ELR (cell line): ENCODE measurements around the gene LAG3.
"Not testable (repeated sequence)": the region's sequence is repeated elsewhere in the genome, so short reads cannot be mapped to it uniquely, and the experiment has no call there.

Source experiments
- DNase-seq: peaks from one replicate; pipeline ENCODE4 v3.0.0-alpha.2; 2015; ENCODE audit warnings: low read depth

The LAG3 gene

DNA sequence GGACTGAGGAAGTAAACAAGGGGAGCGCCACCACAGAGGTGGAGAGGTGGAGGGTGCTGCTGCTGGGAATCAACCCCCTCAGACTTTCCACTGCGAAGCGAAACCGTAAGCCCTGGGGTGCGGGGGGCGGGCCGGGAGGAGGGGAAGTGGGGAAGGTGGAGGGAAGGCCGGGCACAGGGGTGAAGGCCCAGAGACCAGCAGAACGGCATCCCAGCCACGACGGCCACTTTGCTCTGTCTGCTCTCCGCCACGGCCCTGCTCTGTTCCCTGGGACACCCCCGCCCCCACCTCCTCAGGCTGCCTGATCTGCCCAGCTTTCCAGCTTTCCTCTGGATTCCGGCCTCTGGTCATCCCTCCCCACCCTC, at the start of gene LAG3:
LAG3 (plus strand) TSS at position 190 of the 365 bp plus-strand sequence. CDS start 333 bp downstream, outside the sequence.
- no peak for DNase-seq

DNA sequence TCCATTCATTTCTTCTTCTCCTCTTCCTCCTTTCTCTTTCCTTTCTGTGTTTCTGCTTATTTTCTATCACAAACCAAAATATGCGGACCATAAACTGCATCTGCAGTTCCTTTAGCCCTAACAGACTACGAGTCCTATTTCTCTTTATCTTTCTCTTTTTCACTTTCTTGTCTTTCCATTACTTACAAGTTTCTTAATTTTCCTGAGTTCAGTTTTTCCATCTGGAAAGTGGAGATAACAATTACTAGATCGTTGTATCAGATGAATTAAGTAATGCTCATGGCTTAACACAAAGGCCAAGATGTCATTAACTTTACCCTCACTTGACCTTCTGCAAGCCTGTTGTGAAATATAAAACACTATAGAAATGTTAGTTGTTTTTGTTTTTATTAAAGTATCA, 49.5 kb upstream of the LAG3 start:
- no peak for DNase-seq

DNA sequence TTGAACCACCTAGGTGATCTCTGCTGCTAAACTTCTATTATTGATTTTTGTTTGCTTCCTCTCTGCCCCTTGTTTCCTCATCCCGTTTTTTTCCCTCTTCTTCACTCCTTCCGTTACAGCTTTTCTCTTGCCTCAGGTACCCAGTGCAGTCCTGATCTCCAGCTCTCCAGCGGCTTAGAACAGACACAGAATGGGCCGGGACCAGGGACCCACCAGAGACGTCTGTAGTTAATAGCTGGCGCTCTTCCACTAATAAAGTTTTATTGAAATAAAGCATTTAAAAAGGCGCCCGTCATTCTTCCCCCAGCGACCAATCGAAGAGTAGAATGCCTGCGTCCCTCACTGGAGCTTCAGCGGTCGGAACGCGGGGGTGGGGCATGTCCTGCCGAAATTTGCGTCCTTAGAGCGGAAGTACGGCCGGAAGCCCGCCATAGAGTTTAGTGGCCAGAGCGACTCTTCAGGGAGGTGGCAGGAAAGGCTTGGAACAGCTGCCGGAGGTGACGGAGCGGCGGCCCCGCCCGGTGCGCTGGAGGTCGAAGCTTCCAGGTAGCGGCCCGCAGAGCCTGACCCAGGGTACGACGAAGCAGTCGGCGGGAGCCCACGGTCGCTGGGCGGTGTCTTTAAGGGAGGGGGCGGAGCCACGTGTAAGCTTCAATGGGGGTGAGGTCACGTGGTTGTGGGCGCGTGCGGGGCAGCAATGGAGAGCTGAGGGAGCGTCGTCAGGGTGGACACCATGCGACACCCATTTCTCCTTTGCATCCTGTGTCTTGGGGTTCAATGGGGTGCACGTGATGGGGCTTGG, 48.5 kb upstream of the LAG3 start, which contains the start of gene COPS7A:
COPS7A (plus strand) TSS at position 440 of the 802 bp plus-strand sequence. CDS start 611 bp downstream, outside the sequence.
- peak; percentile 99 for DNase-seq

DNA sequence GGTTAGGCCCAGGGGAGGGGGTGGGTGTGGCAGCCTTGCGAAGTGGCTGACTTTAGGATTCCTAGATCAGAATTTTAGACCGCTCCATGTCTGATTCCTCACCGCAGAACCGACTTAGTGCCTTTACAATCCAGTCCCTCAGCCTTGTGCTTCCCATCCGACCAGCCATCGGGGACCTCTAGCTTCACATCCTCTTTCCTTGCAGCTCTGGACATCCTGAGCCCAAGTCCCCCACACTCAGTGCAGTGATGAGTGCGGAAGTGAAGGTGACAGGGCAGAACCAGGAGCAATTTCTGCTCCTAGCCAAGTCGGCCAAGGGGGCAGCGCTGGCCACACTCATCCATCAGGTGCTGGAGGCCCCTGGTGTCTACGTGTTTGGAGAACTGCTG, 47.9 kb upstream of the LAG3 start:
- DNase-seq, result peak; percentile 52

DNA sequence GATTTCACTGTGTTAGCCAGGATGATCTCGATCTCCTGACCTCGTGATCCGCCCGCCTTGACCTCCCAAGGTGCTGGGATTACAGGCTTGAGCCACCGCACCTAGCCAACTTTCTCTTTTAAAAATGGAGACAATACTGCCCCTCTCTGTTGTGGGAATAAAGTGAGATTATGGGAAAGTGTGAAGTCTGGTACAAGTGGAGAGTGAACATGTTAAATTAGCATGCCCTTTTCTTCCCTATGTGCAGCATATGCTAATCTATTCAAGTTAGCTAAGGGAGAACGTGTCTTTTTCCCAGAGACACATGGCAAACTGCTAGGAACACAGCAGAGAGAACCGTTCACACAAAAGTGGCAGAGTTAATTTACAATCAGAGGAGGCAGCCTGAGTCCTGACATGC, 47.0 kb upstream of the LAG3 start:
- no peak for DNase-seq

DNA sequence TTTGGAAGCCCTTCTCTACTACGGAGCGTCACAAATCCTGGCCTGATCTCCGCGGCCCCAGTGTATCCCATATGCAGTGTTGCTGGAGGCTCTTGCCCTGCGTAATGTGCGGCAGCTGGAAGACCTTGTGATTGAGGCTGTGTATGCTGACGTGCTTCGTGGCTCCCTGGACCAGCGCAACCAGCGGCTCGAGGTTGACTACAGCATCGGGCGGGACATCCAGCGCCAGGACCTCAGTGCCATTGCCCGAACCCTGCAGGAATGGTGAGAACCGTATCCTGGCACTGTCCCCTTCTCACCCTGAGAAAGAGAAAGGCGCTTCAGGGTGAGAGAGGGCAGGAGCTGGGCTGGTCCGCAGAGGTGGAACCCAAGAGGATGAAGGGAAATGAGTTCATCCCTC, 43.1 kb upstream of the LAG3 start:
- DNase-seq, result no peak

DNA sequence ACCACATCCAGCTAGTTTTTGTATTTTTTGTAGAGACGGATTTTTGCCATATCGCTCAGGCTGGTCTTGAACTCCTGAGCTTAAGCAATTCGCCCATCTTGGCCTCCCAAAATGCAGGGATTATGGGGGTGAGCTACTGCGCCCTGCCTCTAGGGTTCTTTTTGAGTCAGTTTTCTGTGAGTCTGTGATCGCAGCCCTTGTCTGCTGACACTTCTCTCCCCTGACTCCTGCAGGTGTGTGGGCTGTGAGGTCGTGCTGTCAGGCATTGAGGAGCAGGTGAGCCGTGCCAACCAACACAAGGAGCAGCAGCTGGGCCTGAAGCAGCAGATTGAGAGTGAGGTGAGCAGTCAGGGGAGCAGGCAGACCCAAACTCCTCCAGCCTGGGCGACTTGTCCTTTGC, 42.2 kb upstream of the LAG3 start:
- no peak for DNase-seq

DNA sequence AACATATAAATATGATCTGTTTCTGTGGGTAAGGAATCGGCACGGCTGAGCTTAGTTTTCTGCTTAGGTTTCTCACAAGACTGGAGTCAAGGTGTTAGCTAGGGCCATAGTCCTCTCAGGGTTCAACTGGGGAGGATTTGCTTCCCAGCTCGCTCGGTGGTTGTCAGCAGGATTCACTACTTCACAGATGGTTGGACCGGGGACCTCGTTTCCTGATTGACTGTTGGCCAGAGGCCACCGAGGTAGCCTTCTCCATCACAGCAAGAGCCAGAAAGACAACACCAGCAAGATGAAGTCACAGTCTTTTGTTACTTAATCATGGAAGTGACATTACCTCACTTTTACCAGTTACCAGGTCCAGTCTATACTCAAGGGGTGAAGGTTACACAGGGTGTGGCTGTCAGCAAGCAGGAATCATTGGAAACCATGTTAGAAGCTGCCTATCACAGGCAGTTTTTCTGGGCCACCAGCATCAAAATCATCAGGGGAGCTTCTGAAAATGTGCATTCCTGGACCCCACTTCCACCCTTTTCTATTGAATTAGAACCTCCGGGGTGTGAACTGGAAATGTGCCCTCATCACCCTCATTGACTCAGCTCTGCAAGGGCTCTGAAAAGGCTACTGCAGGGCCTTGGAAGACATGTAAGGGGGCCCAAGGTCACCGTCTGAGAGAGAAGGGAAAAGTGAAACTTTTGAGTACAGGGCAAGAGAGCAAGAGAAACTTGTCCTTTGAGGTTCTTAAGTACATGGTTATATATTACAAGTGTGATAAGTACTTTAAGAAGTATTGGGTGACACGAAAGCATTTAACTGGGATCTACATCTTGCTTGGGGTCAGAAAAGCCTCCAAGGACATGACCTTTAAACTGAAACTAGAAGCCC, 37.6 kb upstream of the LAG3 start:
- DNase-seq, result no peak

DNA sequence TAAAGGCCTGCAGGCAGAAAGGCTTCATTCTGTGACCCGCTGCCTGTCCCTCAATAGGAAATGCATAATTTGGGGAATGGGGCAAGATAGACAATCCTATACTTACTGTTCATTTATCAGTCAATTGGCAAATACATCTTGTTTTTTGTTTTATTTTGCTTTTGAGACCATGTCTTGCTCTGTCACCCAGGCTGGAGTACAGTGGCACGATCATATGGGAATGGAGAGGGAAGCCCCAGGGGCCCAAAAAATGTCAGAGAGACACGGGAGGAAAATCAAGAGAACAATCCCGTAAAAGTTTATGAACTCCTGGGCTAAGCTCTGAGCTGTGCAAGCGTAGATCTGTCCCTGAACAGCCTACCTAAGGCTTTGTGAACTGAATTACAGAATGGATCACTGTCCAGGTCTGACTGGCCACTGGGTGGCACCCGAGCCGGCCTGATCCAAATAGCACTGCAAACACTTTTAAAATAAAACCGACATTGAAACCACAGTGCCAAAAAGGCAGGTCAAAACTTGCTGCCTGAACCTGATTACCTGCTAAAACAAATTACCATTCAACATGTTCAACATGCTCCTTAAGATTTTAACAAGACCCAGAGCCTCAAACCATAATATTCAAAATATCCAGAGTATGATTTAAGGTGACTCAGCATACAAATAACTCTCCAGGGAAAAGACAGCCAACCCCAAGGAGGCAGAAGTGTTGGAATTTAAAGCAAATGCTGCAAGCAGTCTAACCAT, 36.7 kb upstream of the LAG3 start:
- peak; percentile 65 for DNase-seq

DNA sequence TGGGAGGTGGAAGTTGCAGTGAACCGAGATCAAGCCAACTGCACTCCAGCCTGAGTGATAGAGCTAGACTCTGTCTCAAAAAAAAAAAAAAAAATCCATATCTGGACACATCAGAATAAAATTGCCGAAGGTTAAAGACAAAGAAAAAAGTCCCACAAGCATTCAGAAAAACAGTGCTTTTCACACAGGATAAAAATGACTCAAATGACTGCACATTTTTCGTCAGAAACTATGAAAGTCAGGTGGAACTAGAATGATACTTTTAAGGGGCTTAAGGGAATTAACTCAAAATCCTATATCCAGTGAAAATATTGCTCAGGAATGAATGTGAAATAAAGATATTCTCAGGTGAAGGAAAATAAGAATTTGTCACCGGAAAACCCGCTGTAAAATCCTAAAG, 35.6 kb upstream of the LAG3 start:
- no peak for DNase-seq

DNA sequence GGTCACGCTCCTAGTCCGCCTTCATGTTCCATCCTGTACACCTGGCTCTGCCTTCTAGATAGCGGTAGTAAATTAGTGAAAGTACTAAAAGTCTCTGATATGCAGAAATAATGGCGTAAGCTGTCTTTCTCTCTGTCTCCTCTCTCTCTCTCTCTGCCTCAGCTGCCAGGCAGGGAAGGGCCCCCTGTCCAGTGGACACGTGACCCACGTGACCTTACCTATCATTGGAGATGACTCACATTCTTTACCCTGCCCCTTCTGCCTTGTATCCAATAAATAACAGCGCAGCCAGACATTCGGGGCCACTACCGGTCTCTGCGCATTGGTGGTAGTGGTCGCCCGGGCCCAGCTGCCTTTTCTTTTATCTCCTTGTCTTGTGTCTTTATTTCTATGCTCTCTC, 30.2 kb upstream of the LAG3 start:
- not testable (repeated sequence) for DNase-seq

DNA sequence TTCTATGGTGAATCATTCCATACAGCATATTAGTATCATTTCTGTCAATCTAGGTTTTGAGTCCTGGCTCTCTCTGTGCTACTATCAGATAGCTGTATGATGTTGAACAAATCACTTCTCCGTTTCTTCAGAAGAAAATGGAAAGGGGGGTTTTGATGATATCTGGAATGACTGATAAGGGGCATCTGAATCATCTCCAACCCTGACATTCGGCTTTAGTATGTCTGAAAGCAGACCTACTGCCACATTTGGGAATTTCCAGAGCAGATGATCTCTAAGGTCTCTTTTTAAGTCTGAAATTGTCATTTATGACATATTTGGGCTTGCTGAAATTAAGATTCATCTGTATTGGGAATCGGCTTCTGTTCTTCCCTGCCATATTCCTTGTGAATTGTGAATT, 29.5 kb upstream of the LAG3 start:
- DNase-seq, result no peak

DNA sequence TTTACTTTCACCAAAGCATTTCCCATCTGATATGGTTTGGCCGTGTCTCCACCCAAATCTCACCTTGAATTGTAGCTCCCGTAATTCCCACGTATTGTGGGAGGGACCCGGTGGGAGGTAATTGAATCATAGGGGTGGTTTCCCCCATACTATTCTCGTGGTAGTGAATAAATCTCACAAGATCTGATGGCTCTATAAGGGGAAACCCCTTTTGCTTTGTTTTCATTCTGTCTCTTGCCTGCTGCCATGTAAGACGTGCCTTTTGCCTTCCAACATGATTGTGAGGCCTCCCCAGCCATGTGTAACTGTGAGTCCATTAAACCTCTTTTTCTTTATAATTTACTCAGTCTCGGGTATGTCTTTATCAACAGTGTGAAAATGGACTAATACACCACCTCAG, 29.0 kb upstream of the LAG3 start:
- not testable (repeated sequence) for DNase-seq

DNA sequence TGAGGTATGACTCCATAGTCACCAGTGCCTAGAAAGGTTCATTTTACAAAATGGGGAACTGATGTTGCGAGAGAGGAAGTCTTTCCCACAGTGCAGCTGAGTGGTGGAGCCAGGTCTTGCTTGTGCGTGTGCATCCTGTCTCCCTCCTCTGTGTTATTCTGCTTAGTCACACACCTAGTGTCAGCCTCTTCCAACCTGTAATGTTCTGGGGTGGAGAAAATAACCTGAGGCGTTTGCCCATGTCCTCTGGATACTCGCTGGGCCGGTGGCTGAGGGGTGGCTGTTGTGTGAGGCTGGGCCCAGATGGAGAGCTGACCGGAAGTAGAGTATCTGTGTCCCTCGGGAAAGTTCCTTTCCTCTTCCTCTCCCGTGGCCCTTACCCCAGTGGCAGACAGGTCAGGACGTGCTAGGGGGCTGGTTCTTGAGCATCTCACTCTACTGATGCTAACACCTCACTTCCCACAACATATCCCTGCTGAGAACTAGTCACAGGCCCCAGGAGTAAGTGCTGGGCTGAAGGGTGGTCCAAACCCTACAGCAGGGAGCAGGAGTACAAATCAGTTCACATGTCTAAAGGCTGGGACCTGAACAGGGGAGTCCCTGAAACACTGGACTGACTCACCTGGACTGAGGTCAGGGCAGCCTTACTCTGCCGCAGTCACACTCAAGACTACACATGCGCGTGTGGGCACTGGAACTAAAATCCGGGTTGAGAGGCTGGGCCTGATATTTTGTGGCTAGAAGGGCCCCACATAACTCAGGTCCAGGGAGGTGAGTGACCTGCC, 26.4 kb upstream of the LAG3 start:
- peak; percentile 16 for DNase-seq

DNA sequence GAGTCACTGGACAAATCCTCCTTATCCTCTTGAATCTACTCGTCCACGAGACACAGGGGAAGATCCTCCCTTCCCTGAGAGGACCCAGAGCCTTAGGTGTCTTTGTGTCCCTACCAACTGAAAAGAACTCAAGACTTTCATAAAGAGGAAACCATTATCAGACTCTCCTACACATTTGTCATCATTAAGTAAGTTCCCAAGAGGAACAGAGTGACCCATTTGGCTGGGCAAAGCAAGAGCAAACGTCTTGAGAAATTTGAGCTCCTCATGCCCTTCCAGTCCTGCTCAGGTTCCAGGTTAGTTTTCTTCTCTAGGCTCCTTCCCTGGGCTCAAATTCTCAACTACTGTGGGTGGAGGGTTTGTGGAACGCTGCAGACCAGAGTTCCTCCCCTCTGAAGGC, 25.1 kb upstream of the LAG3 start:
- no peak for DNase-seq

DNA sequence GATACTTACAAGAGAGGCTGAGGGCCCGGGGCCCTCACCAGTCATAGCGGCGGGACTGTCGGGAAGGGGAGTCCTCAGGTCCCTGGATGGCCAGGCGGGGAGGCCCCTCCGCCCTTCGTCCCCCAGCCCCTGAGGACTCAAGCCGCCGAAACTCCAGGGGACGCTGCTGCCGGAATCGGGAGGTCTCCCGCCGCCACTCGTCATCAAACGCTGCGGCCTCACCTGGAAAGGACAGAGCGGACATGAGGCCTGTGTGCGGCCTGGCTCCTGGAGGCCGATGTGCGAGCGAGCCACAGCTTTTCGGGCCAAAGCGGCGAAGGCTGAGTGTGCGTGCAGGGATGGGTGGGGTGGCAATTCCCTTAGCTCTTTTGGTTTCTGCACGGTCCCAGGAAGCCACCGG, 23.6 kb upstream of the LAG3 start:
- DNase-seq, result no peak

DNA sequence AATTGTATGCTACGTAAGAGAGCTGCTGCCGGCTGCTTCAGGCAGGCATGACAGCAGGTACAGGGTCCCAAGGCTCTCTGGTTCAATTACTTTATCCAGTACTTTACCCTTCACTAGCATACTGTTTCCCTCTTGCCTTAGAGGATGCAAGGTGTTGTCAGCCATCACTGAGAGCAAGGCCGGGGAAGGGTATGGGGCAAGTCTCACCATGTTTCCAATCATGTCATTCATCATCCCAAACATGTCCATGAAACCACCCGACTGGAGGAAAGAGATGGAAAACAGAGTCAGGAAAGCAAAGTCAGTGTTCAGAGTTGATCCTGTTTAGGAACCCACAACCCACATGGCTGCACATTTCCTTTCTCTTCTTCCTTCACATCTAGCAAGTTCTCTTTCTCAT, 21.8 kb upstream of the LAG3 start:
- DNase-seq, result no peak

DNA sequence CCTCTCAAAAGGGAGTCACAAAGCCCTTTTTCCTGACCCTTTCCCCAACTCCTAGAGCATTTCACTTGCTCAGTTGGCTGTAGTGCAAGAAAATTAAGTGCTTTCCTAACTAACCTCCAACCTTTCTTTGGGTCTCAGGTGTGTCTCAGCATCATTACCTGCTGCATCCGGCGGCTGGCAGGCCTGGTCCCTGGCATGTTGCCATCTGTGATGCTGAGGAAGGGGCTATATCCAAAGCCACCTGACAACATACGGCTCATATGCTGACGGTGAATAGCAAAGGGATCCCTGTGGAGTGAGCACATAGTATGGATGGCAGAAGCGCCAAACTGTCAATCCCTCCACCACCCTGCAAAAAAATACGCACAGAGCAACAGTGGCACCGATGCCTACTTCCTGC, 20.6 kb upstream of the LAG3 start:
- DNase-seq, result no peak

DNA sequence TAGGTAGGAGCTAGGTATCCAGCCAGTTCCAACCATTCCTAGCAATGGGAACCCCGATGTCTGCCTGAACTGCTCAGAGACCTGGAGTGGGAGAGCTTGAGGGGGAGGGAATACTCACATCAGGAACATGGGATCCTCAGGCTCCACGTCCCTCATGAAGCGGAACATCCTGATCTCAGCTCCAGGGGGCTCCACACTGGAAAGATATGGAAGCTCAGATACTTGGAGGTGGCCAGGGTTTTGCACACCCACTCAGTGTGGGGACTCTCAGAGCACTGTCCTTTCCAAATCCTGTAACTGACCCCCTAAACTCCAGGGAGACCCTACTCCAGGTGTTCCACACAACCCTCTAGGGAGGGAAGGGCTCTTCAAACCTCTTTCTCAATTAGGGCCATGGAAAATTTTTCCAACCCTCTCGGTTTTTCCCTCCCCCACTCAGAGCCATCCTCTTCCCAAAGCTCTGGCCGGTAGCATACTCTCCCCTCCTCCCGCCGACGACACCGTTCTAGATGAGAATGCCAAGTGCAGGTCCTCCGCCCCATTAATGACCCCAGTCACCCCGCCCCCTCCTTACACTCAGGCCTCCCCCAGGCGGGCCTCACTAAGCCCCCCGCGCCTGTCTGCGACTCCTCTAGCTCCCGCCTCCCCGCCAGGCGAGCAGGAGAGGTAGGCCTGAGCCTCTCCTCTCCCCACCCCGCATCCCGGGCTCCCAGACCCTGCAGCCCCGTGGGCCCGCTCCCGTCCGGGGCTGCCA, 20.0 kb upstream of the LAG3 start:
- peak; percentile 74 for DNase-seq

DNA sequence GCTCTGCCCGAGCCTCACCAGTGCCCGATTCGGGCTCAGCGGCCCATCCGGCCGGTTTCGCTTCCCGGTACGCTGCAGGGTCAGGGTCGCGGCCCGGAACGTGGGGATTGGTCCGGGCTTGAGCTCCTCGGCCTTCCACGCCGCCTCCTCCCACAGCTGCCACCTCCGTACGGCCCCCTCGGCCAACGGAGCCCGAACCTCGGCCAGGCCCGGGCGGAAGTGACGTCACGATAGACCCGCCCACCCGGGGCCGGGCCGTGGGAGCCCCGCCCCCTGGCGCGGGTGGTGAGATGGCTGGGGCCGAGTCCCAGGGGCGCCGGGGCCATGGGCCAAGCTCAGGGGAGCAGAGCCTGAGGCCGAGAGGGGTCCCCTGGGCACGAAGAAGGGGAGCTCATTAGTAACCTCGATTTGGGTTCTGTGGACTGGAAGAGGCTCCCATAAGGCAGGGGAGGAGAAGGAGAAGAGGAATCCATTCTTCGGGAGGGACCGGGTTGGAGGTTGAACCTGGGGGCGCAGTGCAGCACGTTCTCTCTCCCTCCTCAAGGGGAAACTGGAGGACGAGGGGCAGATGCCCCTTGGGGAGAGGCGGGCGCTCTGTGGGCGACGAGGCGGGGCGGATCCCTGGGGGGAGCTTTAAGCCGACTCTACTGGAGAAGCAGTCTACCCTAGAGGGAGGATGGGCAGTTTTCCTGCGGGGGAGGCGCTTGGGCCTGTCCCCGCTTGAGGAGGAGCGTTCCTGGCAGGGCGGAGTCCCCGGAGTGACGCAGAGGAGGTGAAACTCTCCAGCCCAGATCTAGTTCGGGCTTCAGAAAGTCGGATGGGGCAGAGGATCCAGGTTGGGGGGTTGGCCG, 19.2 kb upstream of the LAG3 start, which contains the start of gene MLF2:
MLF2 (minus strand) TSS at position 221 of the 851 bp plus-strand sequence. CDS start 807 bp downstream, outside the sequence.
- peak; percentile 99 for DNase-seq
